Activated CD4-positive, CD25-positive, alpha-beta regulatory T cell (primary cell): Measurements from ENCODE around the gene SLC1A2.

ENCODE experiments used
- DNase-seq, 4 experiments: peaks; one replicate each; lab custom pipeline; 2025; lab: John Stamatoyannopoulos, UW

SLC1A2 gene

GRCh38 chr11:35376118-35376510 lies 43.2 kb downstream of the SLC1A2 start:
- no peak for DNase-seq

- DNase-seq = no peak
Observed at GRCh38 chr11:35375332-35376117, 43.8 kb downstream of the SLC1A2 start.

- DNase-seq = no peak
Observed at GRCh38 chr11:35373284-35373933, 45.9 kb downstream of the SLC1A2 start.

DNA sequence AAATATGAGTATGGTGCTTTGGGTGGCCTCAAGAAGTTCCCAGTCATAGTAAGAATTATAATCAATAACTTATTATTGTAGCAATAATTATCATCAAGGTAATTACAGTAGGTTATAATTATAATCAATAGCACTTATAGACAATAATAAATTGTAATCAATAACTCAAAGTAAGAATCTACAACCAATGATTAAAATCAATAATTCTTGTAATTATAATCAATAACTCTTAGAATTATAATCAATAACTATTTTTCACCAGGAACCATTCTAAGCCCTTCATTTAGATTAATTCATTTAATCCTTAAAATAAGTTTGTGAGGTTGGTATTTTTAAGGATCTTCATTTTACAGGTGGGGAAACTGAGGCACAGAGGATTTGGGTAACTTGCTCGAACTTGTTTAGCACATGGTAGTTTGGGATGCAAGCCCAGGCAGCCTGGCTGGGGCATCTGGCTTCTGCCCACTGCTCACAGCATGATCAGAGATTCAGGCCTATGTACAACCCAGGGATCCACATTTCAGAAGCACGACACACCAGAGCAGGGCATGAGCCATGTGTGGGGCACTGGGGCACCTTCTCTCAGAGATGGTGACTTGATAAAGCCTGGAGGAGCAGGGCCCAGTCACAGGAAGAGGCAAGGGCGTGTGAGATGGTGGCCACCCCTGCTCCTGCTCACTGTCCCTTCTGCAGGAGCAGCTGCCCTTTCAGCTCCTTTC lies 46.6 kb downstream of the SLC1A2 start:
- no peak for DNase-seq

- DNase-seq = no peak
Observed at GRCh38 chr11:35367491-35367890, 51.9 kb downstream of the SLC1A2 start.

GRCh38 chr11:35366798-35367197 lies 52.6 kb downstream of the SLC1A2 start:
- no peak for DNase-seq

DNA sequence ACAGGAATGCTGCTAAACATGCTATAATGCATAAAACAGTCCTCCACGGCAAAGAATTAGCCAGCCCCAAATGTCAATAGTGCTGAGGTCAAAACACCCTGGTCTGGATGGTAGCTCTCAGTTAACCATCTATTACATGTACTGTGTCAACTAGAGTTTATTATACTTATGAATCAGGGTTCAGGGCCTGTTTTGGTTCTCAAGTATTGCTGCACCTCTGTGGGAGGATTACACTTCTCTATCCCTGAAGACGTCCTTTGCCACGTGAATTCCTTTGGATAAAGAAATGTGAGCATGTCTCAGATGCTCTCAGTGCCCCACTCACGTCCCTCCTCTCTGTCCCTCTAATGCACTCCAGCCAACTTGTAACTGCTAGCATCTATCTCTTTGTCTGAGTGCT lies 53.4 kb downstream of the SLC1A2 start:
- DNase-seq = no peak

- DNase-seq = no peak
Observed at GRCh38 chr11:35365395-35365794, 54.0 kb downstream of the SLC1A2 start.

DNA sequence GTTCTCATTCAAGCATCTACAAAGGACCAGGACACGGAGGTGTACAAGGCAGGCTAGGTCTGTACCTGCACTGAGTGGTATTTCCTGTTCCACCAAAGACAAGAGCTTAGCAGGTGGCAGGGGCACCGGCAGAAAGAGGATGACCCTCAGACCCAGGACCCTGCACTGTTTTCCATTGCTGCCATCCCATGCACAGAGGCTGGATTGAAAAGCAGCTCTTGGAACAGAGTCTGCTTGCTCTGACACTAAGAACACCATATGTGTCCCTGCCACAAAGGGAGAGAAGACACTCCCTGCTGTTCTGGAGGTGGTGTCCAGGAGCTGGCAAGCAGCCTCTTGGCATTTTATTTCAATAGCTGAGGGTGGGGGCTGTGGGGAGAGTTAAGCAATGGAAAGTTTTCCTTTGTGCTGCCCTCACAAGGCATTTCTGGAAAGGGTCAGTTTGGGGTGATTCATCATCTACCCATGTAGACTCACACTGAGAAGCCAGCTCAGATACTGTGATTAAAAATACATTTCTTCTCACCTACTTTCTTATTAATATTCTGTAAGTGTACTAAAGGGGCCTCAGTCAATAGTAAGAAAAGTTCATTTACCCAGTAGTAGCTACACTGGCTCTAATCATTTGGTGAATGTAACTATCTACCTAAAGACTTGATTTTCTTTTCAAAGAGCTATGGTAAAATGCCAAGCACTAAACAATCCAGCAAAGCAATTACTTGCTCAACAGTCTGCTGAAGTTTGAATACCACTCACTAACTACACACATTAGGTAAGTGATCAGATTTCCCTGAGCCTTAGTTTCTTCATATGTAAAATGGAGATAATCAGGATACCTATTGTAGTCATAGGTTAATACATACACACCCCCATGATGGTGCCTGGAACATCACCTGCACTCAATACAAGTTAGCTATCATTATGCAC lies 55.2 kb downstream of the SLC1A2 start:
- no peak for DNase-seq

DNA sequence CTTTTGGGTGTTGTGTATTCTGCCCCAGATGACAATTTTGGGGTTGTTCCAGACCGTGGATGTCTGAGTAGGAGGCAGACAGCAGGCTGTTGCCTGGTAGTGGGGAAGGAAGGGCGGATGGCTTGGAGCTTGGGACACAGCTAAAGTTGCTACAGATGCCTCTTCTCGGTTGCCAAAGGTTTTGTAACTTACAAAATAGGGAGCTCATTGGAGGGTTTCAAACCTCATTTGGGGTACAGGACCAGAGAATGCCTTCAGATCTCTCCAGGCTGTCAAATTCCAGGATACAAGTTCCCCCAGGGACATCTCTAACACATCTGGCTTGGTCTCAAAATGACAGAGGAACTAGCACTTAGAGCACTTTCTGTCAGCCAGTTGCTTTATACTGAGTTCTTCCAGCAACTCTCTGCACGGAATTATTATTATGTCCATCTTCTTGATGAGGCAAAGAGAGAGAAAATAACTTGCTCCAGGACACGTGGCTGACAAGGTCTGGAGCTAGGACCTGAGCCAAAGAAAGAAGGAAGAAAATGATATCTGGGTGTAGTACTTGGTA lies 56.0 kb downstream of the SLC1A2 start:
- DNase-seq = no peak

DNA sequence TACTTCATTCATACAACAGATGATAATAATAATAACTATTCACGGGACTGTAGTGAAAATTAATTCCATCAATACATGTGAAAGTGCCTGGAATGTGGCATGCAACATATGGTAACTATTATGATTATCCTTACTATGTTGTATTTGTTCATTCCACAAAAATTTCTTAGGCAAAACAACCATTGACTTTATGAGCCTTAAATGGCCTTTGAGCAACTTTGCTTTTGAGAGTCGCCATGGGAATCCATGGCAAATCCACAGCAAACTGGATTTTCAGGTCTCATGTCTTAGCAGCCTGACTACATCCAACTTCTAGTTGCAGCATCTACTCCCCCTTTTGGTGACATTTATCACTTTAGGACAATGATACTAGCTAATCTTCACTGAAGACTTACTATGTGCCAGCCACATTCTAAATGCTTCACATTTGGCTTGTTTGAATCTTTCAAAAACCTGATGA lies 56.8 kb downstream of the SLC1A2 start:
- DNase-seq = no peak

GRCh38 chr11:35360055-35360530 lies 59.3 kb downstream of the SLC1A2 start:
- DNase-seq = no peak

DNA sequence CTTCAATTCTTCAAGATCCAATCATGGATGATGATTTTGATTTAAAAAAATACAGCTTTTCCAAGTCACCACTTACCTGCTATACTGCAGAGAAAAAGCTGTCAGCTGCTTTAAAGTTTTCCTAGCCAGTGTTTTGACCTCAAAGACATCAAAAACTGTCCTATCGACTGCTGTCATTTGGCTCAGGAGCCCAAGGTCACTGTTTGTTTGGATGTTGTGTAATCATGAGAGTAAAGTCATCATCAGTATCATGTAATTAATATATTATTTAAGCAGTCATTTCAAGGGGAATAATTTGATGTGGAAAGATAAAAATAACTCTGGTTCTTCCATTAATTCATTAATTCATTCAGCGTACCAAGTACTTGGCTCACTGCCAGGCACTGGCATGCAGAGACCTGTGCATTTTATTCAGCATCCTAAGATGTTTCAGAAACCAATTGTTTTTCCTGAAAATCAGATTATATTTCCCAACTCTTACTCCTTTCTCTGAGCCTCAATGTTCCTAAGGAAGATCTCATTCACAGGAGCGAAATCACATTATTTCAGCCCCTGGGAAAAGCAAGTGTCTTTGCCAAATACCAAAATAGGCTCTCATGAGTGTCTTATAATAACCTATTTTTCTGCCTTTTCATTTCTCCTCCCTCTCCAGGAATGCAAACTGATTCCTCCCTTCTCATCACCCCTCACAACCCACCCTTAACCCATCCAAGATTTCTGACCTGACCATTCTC lies 59.9 kb downstream of the SLC1A2 start:
- no peak for DNase-seq

- DNase-seq = no peak
Observed at GRCh38 chr11:35358391-35358790, 61.0 kb downstream of the SLC1A2 start.

GRCh38 chr11:35357923-35358322 lies 61.4 kb downstream of the SLC1A2 start:
- DNase-seq = no peak

DNA sequence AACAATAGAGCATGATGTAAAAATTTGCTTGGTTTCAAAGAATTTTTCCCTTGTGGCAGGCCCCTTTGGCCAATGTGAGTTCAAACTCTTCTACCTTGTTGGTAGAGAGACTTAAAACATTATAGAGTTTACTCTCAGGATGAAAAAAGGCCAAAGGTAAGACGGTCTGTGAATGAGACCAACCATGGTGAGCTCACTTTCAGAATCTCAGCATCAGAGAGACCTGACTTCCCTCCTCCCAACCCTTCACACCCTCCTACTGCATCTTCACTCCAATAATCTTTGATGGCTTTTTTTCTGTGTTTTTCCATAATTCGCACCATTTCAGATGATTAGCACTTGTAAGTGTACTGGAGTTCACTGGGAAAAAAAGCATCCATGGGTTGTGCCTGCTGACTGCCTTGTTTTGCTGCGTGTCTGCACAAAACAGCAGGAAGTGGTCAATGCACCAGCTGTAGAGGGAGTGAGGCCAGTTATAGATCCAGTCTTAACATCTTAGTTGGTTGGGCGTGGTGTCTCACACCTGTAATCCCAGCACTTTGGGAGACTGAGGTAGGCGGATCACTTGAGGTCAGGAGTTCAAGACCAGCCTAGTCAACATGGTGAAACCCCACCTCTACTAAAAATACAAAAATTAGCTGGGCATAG lies 64.1 kb downstream of the SLC1A2 start:
- DNase-seq = no peak

- no peak for DNase-seq
Observed at GRCh38 chr11:35354644-35355043, 64.7 kb downstream of the SLC1A2 start.

- DNase-seq = no peak
Observed at GRCh38 chr11:35352077-35352888, 67.1 kb downstream of the SLC1A2 start.

- DNase-seq = no peak
Observed at GRCh38 chr11:35349897-35350296, 69.5 kb downstream of the SLC1A2 start.
